ENCODE measurements around the gene PPP1R36.

- no peak for TF ChIP-seq POLR2AphosphoS5 (IDR thresholded peaks at IDR 0.05)
- TF ChIP-seq CTCF (IDR thresholded peaks at IDR 0.05 in 8 of 11, conservative IDR thresholded peaks at IDR 0.05 in 3 of 11): peak in 5 of 11 experiments; percentile 25 to 48 (median 32)
Observed at GRCh38 chr14:64636980-64637429, 87.2 kb downstream of the PPP1R36 start.
